SK-N-MC (cell line): ENCODE results near the gene BIRC7.

ENCODE experiments used
- EZH2 ChIP-seq: fragments of 200-600 bp; sonication (generic); IDR thresholded peaks from one replicate; pipeline ENCODE4 v1.6.1; 2017; ENCODE audit warnings: antibody characterized with exemption
- FOXP2 ChIP-seq: optimal IDR thresholded peaks from 2 replicates; pipeline ENCODE3; 2011; ENCODE audit warnings: mild to moderate bottlenecking, moderate library complexity; ENCODE audit not compliant: insufficient read depth; ENCODE audit errors: extremely low read length, control extremely low read depth
- POLR2AphosphoS5 ChIP-seq: IDR thresholded peaks from 2 replicates; pipeline ENCODE4 v1.6.1; 2012; ENCODE audit warnings: mild to moderate bottlenecking, low read depth, low read length, borderline replicate concordance

- TF ChIP-seq POLR2AphosphoS5 (no peak), EZH2 (no peak), FOXP2 (no peak)
Measured at GRCh38 chr20:63284981-63285524, 49.3 kb downstream of the BIRC7 start.
